Measurements from ENCODE around the gene RAB5IF.
"Not testable (repeated sequence)": the region's sequence is repeated elsewhere in the genome, so short reads cannot be mapped to it uniquely, and the experiment has no call there.

RAB5IF gene

DNA sequence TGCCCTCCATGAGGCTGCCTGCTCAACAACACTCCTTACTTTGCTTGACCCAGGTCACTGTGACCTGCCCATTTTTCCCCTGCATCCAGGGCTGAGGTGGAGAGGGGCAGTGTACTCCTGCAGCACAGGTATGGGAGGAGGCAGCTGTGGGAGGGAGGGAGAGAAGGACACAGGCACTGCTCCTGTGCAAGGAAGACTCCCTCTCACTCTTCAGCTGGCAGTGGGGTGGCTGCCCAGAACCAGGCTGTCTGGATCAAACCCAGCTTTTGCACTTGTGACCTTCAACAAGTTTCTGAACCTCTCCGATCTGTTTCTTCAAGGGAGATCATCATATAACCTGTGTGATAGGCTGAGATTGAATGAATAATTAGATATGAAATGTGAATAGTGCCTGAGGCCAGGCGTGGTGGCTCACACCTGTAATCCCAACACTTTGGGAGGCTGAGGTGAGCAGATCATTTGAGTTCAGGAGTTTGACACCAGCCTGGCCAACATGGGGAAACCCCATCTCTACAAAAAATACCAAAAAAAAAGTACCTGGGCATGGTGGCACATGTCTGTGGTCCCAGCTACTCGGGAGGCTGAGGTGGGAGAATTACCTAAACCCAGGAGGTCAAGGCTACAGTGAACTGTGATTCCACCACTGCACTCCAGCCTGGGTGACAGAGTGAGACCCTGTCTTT is 18.1 kb upstream of the RAB5IF start:
- no peak for DNase-seq

DNA sequence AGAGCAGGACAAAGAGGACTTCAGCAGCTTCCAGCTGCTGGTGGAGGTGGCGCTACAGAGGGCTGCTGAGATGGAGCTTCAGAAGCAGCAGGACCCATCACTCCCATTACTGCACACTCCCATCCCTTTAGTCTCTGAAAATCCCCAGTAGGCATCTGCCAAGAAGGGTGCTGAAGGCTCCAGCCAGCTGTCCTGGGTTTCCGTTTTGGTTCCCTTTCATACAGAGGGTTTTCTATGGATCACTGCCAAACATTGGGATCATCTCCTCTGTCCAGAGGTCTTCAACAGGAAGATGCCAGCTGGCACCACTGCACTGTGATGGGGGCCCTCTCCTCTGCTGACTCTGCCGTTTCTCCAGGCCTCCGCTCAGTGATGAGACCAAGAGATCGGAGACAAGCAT is 14.3 kb upstream of the RAB5IF start:
- DNase-seq, result no peak

DNA sequence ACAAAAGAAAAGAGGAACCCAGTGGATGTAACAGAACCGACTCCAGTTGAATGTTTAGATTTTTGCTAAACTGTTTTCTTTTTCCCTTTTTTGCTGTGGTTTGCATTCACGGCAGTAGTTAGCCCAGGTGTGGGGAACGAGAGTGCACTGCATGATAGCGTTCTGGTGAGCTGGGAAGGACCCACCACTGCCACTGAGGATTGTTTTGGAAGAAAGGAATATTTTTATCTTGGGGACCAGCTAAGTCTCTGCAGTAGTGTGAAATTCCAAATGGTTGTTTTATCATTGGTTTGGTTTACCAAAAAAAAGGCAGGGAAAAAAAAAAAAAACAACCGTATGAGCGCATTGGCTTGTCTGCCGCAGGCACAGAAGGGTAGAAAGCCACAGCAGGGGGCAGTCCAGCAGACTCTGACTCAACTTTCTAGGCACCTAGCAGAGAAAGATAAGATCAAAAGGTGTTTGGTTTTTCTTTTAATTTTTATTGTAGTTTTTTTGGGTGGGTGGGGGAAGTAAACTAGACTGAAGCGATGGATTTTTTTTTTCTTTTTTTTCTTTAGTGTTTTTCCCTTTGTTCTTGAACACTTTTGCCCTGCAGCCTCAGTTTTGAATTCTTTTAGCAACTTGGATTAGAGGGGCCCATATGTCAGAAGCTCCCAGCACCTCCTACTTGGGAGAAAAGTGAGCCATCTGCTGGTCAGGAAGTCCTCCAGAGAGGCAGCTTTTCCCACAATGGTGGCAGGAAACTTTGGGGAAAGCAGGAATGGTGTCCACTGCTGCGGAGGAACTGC is 13.5 kb upstream of the RAB5IF start:
- no peak for DNase-seq

DNA sequence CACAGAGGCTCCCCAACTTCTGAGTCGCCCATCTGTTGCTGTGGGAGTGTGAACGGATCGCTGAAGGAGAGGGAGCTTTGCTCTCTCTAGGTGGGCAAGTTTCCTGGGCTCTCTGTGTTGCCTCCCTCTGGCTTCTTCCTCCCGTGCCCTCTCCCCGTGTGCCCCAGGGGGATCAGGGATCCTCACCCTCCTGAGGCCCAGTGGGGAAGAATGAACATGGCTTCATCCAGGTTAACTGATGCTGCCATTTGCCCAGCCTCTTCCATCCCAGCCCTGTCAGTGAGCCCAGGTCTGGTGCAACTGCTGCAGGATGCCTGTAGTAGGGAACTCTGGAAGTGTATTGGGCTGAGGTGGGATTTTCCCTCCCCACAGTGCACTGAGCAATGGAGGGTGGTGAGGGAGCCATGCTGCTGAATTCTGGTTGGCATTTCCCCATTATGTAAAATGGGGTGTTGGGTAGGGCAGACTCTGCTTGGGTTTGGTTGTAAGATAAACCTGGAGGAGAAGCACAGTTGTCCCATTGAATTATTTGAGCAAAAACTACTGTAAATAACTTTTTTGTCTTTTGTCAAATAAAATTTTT is 12.1 kb upstream of the RAB5IF start:
- no peak for DNase-seq

DNA sequence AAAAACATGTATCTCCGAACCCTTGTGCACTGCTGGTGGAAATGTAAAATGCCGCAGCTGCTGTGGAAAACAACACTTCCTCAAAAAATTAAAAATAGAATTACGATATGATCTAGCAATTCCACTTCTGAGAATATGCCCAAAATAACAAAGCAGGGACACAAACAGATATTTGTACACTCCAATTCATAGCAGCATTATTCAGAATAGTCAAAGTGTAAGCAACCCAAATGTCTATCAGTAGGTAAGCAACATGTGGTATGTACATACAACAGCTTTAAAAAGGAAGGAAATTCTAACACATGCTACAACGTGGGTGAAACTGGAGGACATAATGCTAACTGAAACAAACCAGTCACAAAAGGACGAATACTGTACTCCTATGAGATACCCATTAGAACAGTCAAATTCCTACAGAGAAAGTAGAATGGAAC is 5.7 kb upstream of the RAB5IF start:
- no peak for DNase-seq

DNA sequence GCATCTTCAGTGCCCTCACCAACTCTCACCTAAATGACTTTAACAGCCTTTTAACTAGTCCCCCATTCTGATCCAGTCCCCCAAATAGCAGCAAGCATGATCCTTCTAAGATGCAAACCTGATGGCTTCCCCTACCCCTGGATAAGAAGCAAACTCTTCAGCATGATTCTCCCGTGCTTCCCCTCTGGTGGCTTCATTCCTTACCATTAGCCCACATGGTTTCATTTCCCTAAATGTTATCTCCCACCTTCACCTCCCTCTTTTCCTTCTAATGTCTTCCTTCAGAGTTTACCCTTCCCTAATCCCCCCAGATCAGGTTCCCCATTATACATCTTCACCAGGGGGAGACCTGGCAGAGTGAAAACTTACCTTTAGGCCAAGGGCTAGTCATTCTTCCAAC is 4.0 kb upstream of the RAB5IF start:
- DNase-seq, result no peak

DNA sequence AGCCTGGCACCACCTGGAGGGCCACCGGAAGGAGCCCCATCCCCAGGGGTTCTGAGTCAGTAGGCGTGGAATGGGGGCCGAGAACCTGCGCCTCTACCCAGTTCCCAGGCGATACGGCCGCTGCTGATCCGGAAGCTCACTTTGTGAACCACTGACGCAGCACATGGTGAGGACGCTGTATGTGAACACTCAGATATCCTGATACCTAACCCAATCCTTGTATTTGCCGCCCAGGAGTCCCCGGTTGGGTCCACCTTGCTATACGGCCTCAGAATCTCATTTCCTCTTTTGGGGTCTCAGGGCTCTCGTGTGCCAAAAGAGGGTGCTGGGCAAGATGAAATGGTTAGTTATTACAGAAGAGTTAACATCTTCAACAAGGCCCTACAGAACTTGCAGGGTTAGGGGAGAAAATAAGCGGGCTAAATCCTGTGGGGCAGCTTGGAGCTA is 604 bp upstream of the RAB5IF start:
- DNase-seq, result no peak

DNA sequence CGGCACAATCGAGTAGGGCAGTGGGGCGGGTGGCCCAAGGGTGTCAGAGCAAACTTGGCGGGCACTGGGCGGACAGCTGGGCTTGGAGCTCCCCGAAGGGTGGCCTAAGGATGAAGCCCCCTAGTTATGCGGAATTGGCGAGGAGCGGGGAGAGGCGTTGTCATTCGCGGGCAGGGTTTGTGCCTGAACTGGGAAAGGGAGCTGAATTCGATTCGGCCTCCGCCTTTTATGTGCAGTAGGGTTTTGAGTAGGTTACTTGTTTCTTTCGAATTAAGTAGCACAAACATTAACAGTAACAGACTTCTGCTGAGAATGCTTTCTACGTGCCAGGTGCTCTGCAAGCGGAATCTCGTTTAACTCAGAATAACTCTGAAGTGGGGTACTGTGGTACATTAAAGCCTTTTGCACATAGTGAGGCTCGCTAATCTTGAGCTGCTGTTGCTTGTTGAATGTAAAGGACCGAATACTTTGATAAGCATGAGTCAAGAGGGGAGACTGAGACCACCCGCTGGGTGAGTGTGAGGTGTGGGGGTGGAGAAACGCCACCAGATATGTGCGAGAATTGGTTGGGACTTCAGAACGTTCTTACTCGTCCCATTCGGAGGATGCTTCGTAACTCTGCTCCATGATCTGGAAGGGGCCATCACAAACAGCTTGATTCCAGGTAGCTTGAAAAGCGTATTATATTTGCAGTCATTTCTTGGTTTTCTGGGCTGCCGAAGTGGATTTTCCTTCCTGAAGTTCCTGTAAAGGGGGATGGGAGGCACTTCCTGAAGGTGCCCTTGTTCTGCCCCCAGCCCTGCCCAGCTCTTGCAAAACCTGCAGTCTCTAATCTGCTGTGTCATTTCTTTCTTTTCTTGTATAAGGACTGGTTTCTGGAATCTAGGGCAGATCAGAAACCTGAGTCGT is 833 bp downstream of the RAB5IF start:
- DNase-seq, result no peak

DNA sequence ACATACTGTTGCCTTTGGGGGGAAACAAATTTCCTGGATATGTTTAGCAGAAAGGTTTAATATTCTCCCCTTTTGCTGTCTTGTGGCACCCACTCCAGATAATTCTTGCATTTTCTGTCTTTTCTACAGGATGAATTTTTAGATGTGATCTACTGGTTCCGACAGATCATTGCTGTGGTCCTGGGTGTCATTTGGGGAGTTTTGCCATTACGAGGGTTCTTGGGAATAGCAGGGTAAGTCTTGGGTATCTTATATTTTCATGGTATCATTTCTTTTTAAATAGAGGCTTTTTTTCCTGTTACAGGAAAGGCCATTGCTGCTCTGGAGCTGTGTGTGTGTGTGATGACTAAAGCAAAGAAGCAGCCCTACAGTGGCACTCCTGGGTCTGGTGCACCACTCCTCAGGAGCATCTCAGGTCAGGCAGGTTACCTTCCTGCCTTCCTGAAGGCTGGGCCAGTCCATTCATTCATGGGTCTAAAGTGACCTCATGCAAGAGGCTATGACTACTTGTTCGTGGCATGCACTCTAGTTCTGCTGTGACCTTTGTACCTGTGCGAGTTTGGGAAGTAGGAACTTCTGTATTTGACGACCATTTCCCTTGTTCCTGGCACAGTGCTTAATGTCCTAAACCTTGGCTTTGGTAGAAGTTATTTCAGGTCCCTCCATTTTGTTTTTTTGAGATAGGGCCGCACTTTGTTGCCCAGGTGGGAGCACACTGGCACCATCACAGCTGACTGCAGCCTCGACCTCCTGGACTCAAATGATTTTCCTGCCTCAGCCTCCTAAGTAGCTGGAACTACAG is 2.2 kb downstream of the RAB5IF start:
- DNase-seq, result no peak

DNA sequence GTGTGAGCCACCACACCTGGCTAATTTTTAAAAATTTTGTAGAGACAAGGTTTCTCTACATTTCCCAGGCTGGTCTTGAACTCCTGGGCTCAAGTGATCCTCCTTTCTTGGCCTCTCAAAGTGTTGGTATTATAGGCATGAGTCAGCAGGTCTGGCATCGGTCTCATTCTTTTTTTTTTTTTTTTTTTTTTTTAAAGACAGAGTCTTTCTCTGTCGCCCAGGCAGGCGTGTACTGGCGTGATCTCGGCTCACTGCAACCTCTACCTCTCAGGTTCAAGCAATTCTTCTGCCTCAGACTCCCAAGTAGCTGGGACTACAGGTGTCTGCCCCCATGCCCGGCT is 2.8 kb downstream of the RAB5IF start:
- DNase-seq, result not testable (repeated sequence)

DNA sequence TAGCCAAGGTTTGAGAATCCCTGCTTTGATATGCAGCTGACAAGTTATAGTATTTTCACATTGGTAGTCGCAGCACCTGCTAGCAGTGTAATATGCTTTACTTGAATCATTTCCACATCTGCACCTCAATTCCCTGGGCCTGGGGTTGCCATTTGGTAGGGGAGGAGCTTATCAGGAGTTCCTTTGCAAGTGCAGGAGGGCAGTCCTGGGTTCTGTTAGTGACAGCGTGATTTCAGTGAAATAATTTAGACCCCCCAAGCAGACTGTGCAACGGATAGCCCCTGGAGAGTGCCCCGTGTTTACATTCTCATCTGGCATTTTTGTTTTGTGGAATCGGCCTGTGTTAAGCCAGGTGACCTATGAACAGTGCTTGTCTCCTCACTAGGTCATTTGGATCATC is 6.0 kb downstream of the RAB5IF start:
- DNase-seq, result no peak

DNA sequence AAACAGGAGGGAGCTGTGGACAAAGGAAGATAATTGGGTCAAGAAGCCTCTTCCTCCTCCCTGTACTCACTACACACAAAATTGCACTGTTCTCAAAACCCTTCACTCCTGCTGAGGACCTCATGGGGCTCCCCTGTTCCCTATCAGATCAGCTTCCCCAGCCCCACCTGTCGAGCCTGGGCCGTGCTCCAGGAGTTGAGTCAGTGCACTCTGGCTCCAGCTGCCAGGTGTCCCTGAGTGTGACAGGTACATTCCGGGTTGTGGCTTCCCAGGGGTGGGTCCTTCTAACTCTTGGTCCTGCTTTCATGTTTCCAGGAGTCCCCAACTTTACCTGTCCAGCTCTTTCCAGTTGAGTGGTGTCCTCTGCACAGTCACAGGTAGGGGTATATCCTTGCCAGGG is 8.4 kb downstream of the RAB5IF start:
- DNase-seq, result no peak

DNA sequence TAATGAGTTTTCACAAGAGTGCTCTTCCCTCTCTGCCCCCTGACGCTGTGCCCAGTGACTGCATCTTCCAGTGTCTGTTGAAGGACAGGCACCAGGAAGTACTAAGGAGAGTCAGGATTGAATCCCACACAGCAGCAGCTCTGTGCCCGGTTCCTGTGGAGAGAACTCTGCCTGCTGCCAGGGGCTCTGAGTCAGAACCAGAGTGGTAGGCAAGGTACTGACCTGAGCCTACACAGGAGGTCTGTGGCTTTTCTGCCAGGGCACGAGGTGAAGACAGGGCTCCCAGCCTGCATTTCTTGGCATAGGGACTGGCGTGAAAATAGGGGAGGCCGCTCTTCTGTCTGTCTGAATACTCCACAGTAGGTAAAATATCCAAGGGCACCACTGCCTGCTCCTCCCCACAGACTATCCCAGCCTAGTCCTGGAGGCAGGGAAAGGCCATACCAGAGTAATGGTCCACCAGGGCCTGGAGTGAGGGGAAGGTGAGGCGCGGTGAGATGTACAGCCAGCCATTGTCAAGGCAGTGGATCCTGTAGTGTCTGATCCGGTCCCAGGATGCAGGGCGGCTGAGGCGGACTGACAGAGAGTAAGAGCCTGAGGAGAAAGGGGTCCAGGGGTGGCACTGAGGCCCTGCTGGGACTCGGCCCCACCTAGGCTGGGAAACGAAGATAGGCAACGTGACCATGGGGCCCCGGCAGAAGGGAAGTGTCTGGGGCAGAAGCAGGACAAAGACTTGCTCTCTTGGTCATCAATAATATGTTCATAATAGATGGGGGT is 9.4 kb downstream of the RAB5IF start:
- DNase-seq, result no peak

DNA sequence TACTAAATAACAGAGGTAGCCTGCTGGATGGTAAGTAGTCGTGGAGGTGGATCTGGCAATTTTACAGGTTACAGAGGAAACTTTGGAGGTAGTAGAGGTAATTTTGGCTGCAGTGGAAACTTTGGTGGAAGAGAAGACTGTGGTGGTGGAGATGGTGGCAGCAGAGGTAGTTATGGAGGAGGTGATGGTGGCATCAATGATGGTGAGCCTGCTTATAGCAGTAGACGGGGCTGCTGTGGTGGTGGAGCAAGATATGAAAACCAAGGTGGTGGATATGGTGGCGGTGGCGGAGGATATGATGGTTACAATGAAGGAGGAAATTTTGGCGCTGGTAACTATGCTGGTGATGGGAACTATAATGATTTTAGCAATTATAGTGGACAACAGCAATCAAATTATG is 15.3 kb downstream of the RAB5IF start:
- DNase-seq, result no peak

DNA sequence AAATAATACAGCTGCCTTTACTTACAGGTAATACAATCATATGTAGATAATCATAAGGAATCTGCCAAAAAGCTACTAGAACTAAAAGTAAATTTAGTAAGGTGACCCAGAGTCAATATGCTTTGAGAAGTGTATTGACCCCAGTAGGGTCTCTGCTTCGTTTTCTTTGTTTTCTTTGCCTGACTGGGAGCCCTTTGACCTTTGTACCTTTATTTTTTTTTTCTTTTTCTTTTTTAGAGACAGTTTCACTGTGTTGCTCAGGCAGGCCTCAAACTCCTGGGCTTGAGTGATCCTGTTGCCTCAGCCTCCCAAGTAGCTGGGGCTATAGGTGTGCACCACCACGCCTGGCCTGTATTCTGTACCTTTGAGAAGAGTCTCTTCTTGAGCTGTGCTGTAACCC is 17.9 kb downstream of the RAB5IF start:
- DNase-seq, result no peak

DNA sequence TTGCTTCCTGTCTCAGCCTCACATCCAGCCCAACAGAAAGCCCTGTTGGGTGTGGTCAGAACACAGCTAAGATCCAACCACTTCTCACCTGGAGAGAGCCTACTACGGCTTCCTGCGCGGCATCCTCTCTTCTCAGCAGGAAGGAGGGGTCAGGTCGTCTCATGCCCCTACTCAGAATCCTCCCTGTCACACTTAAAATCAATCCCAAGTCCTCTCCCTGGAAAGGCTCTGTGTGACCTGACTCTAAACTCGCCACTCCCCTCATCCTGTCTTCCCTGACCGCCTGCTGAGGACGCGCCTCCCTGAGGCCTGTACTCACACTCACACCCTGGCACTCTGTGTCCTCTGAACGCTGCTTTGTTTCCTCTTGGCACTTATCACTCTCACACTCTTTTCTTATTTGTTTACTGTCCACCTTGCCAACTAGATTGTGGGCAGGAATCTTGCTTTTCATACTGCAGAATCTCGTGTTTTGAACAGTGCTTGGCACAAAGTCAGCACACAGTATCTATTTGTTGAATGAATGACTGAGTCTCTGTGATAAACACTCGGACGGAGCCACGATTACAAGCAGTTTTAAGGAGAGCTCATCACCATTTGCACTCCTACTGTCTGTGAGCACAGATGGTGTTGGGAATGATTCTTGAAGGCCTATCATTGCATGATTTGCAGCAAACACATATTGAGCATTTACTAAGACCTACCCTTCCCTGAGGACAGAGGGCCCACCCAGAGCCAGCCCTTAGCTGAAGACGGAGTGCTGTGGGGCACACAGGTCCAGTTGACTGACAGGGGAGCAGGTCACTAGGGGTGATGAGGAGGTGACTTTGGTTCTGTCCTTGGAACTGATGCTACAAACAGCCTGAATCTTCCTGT is 18.7 kb downstream of the RAB5IF start:
- DNase-seq, result no peak

DNA sequence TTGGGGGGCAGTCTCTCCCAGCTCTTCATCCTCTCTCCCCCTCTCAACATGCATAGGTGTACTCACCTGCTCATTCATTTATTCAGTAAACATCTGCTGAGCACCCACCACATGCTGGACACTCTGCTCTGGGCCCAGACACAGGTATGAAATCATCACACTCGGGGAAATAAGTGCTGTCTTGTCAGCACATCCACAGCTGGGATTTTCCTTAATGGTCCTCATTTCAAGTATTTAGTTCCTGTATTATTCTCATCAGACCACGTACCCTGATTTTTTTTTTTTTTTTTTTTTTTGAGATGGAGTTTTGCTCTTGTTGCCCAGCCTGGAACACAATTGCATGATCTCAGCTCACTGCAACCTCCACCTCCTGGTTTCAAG is 19.4 kb downstream of the RAB5IF start:
- DNase-seq, result no peak

DNA sequence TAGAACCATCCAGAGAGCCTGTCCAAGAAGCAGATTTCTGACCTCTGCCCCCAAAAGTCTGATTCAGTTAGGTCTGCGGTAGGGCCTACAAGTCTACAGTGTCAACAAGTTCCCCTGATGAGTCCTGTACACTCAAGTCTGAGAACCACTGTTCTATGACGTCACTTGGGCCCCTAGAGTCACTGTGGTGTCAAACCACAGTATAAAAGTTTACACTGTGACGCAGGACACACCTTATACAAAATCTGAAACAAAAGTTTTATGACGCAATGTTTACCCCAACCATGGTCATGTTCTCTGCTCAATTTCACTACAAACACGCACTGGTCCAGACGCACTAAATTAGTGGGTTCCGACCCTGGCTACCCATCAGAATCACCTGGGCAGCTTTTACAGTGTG is 22.5 kb downstream of the RAB5IF start:
- no peak for DNase-seq

DNA sequence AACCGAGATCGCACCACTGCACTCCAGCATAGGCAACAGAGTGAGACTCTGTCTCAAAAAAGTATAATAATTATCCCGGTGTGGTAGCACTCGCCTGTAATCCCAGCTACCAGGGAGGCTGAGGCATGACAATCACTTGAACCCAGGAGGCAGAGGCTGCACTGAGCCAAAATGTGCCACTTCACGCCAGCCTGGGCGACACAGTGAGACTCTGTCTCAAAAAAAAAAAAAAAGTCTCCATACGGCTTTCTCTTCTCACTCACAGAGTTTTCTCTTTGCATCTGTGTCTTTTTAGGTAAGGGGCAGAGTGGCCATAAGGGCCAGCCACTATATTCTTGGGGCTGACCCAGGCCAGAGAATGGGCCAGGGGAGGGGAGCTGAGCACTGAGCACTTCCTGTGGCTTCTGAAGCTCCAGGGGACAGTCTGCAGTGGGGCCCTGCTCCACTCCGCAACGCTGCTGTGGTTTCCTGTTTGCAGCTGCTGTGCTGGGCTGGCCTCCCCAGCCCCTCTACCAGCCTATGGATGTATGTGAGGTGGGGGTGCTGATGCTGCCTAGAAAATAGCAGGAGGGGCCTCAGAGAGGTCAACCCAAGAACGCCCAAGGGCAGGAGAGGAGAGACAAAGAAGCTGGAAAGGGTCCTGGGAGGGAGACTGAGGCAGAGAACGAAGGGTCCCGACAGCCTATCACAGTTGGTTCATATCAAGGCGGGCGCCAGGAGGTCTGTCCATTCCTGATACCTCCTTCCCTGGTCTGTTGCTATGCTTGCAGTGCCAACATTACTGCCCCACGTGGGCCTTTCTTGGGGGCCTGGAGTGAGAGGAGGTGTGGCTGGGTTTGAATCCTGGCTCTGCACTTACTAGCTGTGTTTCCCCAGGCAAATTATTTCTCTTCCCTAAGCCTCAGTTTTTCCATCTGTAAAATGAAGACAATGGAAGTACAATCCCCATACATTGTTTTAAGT is 24.4 kb downstream of the RAB5IF start:
- no peak for DNase-seq

Measured in GOT3 (cell line).